ENCODE results near the gene ISCU.

ISCU gene

DNA sequence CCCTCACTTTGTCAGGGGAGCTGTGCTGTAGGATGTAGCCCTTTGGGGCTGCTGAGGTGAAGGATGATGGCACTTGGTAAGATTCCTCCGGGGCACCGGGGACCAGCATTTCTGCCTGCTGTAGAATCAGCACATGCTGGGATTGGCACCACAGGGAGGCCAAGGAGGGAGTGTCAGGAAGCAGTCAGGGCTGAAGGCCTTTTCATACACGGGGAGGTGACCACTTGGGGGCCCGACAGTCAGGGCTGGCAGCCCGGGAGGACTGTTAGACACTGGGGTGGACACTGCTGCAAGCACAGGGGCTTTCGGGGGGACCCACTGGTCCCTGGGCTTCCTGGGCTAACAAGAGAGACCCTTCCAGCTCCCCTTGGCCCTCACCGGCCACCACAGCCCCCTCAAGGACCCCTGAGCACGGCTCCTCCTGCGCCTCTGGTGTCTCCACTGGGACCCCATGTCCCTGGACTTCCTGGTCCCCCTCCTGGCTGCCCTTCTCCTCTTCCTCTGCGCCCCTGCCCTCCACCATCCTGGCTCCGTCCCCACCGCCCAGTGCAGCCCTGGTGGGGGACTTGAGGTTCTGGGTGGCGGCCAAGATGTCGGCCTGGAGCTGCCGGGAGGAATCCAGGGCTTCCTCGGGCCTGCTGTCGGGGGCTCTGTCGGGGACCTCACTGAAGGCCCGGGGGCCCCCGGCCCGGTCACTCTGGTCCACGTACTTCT lies 29.0 kb downstream of the ISCU start:
- no peak for DNase-seq

DNA sequence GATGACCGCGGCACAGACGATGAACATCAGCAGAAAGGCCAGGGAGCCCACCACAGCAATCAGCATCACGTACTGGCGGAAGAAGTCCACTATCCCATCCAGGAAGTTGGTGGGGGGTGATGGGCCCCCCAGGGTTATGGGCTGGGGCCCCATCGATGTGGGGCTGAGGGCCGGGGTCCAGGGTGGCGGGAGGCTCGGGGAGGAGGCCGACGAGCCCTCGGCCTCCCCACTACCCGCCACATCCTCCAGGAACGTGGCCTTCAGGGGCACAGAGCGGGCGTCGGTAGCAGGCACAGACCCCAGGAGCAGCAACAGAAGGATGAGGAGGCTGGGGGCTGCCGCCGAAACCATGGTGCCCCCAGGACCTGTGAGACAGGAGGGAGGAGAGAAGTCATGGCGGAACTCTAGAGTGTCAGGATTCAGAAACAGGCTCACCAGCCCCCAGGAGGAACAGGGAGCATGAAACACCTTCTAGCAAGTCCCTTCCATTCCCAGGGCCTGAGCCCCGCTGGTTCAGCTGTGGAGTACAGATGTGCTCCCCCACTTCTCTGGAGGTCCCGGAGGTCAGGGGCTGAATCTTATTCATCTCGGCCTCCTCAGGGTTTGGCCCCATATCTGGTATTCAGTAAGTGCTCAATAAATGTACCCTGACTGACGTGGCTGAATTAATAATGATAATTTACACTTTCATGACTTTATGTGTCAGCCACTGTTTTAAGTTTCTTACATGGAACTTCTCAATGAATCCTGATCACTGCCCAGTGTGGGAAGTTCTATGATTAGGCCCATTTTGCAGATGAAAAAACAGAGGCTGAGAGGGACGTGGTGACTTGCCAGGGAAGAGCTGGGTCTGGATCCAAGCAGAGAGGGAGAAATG lies 29.9 kb downstream of the ISCU start:
- DNase-seq: no peak

DNA sequence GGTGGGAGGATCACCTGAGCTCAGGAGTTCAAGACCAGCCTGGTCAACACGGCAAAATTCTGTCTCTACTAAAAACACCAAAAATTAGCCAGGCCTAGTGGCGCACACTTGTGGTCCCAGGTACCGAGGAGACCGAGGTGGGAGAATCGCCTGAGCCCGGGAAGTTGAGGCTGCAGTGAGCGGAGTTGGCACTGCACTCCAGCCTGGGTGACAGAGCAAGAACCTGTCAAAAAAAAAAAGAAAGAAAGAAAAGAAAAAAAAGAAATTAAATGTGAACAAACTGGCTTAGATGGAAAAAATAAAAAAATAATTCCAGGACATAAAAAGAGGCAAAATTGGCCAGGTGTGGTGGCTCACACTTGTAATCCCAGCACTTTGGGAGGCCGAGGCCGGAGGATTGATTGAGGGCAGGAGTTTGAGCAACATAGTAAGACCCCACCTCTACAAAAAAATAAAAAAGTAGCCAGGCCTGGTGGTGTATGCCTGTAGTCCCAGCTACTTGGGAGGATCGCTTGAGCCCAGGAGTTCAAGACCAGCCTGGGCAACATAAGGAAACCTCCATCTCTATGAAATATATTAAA lies 32.0 kb downstream of the ISCU start:
- DNase-seq: no peak

DNA sequence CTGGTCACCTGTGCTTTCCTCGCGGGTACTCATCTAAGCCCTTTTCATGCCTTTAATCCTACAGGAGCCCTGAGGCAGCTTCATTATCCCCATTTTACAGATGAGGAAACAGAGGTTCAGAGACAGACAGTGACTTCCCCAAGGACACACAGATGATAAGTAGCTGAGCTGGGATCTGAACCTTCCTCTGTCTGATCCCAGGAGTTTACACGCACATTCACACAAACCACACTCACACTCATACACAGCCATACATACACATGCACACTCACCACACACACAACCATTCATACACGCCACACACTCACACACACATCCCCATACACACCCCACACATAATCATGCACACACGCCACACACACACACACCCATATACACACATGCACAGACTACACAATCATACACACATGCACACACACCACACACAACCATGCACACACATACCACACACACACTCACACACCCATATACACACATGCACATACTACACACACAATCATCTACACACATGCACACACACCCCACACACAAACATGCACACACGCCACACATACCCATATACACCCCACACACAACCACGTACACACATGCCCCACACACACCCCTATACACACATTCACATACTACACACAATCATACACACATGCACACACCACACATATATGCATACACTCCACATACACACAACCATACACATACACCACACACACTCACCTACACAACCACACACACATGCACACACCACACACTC lies 32.7 kb downstream of the ISCU start:
- no peak for DNase-seq

DNA sequence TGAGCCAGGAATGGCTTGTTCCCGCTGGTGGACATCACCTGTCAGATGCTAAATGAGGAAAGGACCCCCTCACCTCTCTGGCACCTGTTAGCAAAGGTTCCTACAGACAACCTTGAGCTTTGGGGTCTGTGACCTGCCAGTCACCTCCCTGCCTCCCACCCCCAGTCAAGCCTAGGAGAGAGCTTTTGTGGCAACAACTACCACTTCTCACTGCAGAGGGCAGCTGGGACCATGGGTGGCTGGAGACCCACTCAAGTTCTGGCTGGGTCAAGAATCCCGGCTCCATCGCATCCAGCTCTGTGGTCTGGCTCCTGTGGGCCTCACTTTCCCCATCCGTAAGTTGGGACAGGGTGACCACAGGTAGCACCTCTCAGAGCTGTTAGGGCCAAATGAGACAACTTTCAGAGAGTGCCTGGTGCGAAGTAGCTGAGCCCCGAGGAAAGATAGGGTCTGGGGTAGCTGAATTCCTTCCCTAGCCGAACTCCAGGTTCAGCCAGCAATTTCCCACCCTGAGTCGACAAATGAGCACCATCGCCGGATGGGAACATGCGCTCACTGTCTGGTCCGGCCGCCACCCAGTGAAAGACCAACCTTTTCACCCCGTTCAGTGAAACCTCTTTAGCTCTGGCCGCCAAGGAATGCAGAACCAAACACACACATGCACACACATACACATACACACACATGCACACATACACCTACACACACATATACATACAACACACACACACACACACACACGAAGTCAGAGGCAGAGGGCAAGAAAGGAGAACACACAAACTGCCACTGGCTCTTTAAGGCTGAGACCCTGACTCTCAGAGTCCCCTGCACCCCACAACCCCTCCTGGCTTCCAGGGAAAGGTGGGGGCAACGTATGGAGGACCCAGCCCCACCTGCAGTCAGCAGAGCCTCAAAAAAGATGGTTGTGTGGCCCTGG lies 33.6 kb downstream of the ISCU start:
- DNase-seq: no peak

DNA sequence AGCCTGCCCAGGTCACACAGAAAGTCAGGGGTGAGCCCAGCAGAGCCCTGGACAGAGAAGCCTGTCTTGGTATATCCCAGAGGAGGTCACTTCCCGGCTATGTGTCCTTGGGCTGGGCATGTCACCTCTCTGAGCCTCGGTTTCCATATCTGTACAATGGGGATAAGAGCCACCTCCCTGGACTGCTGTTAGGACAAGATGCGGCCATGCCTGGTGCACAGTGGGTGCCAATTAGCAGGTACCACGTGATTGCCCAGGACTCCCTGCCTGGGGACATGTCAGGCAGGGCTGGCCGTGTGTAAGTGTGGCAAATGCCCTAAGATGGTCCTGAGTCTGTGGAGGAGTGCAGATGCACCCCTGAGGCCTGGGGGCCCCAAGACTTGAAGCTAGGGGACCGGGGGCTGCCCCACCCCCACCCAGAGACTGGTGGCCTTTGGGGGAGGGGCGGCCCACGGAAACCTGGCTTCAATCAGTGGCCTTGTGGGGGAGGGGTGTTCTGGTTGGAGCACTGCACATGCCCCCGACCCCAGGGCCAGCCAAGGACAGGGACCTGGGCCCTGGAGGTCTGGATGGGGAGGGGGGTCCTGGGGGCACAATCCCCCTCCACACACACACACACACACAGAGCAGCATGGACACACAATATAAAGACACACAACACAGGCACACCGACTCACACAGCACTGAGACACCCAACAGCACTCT lies 34.6 kb downstream of the ISCU start:
- no peak for DNase-seq

DNA sequence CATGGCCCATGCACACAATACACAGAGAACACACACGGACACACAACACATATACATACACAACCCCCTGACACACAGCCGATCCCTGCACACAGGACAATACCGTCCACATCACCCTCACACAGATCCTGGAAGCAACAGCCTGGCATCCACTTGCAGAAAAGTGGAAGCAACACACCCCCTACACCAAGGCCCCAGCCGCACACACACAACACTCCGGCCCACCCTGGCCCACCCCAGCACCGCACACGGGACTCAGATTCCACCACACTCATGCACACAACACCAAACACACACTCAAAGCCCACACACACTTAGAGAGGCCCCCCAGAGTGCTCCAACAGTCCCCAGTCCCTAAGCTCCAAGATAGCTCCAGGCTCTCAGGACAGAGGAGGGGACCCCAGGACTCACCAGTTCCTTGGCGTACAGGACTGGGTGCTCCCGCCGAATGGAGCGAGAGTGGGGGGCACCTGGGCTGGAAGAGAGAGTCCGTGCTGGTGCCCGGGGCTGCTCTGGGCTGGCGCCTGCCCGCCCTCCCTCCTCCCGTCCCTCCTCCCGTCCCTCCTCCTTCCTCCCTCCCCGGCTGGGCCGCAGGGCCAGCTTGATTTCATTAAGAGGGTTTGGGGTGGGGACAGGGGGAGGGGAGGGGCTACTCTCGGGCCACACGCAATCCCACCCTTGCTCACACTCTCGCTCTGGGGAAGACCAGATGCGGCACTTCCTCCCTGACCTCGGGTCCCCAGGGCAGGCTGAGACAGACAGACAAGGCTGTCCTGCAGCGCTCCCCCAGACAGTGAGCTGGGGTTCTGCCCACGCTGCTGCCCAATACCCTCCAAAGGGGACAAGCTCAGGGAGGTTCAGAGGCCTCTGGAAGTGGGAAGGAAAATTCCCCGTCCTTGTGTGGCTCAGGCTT lies 35.4 kb downstream of the ISCU start, which contains the start of gene TMEM119:
Gene TMEM119, minus strand, starts transcription at position 526 of the 913 bp plus-strand sequence. CDS start 5,701 bp downstream, outside the sequence.
- DNase-seq: peak; percentile 36 to 53 (median 48)

DNA sequence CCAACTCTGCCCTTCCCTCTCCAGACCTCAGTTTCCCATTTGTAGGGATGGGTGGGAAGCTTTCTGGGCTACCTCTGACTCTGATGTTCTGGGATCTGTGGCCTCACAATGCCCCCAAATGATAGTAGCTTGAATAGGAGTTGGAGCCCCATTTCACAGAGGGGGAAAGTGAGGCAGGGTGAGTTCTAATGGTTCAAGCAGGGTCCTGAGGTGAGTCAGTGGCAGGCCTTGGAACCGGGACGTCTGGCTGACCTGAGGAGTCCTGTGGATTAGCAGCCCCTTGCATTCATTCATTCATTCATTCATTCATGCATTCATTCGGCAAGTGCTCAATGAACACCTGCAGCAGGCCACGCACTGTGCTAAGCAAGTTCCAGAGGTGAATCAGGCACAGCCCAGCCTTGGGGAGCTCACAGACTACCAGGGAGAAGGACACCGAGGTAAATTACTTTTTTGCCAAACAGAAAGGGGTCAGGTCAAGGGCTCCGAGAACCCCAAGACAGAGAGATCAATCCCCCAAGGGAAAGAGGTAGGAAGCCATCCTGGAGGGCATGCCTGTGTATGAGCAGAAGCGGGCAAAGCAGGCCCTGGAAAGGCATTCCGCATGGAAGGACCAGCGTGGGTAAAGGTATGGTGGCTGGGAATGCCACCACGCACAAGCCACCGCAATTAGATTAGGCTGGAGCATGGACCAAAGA lies 36.3 kb downstream of the ISCU start:
- DNase-seq: no peak

DNA sequence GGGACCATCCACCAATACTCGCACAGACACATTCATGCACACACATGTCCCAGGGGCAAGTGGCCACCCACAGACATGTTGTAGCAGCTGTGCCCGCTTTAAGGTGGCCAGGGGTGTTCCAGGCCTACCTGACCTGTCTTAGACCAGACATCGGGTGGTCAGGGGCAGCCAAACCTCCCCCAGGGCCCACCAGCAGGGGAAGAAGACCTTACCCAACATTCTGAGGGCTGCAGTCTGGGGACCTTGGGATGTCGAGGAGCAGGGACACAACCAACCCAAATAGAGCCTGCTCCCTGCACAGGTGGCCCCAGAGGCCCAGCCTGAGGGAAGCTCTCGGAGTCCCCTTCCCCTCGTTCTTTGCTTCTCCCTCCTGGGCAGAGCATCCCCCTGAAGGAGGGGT lies 37.1 kb downstream of the ISCU start:
- DNase-seq: no peak

DNA sequence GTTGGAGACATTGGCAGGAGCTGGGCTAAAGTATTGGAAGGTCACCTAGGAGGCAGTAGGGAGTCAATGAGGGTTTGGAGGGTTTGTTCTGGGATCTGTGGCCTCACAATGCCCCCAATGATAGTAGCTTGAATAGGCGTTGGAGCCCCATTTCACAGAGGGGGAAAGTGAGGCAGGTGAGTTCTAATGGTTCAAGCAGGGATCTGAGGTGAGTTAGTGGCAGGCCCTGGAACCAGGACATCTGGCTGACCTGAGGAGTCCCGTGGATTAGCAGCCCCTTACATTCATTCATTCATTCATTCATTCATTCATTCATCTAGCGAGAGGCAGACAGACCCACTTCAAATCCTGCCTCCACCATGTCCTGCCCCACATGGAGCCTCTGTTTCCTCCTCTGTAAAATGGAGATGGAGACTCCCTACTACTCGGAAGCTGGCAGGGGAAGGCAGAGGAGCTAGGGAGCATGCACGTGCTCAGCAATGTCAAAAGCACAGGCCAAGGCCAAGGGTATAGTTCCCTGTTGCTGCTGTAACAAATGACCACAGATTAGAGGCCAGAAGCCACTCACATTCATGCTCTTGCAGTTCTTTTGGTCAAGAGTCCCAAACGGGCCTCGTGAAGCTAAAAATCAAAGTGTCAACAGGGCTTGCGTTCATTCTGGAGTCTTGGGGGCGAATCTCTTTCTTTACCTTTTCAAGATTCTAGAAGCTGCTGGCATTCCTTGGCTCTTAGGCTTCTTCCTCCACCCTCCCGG lies 37.7 kb downstream of the ISCU start:
- no peak for DNase-seq

DNA sequence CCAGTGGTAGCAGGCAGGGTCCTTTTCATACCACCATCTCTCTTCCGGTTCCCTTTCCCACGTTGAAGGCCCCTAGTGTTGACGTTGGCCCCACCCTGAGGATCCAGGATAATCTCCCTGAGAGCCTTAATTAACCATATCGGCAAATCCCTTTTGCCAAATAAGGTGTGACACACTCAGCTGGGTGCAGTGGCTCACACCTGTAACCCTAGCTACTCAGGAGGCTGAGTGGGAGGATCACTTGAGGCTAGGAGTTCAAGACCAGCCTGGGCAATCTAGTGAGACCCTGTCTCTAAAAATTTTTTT lies 38.3 kb downstream of the ISCU start:
- no peak for DNase-seq

DNA sequence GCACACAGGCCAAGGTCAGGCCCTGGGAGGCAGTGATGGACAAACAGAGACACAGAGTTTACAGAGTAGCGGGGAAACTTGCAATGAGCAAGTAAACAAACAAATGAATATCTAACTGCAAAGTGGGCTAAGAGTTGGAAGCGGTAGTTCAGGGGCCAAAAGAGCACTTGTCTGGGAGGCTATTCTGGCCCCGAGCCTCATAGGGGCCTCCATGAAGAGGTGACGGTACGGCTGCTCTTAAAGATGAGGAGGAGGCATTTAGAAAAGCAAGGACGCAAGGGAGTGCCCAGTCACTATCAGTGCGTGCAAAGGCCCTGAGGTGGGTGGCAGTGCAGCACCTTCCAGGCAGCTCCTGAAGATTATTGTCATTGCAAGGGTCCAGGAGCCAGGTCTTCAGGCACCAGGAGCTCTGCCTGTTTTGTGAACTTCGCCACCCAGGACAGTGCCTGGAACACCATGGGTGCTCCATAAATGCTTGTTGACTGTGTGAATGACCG lies 39.9 kb downstream of the ISCU start:
- no peak for DNase-seq

DNA sequence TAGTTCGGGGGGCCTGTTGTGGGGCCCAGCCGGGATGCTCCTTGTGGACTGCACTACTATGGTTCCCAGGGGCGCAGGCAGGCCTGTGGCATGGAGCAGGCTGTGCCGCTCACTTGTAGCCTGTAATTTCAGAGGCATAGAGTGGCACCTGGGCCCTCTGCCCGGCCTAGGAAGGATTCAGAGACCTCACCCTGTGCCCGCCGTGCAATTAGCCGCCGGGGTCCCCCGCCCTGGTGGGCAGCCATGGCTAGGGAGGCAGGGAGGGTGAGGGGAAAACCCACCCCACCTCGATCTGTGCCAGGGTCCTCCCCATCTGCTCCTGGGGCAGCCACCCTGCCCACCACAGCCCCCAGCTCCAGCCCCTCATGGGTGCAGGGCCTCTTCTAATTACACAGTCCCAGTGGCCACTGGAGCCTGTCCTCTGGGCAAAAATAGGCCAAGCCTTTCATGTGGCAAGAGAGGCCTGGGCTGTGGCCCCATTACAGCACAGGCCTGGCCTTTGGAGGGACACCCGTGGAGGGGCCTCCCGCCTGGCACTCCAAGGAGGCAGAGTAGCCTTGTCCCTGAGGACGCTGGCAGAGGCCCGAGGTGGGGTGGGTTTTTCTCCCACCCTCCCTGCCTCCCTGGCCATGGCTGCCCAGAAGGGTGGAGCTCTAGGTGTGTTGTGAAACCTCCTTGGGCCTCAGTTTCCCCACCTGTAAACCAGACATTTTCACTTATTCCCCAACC lies 40.7 kb downstream of the ISCU start:
- no peak for DNase-seq

DNA sequence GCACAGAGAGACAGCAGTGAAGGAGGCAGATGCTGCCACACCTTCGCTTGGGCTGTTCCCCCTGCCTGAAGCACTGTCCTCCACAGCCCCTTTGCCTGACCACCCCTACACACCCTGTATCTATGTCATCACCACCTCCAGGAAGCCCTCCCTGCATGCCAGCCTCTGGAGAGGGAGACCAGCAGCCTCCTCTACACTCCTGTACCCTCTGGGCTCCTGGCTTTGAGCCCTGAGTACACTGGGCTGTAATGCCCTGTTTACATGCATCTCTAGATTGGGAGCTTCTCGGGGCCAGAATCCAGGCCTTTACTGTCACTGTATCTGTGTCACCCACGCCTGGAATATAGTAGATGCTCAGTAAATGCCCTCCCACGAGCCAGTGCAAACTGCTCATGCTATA lies 41.3 kb downstream of the ISCU start:
- DNase-seq: no peak

DNA sequence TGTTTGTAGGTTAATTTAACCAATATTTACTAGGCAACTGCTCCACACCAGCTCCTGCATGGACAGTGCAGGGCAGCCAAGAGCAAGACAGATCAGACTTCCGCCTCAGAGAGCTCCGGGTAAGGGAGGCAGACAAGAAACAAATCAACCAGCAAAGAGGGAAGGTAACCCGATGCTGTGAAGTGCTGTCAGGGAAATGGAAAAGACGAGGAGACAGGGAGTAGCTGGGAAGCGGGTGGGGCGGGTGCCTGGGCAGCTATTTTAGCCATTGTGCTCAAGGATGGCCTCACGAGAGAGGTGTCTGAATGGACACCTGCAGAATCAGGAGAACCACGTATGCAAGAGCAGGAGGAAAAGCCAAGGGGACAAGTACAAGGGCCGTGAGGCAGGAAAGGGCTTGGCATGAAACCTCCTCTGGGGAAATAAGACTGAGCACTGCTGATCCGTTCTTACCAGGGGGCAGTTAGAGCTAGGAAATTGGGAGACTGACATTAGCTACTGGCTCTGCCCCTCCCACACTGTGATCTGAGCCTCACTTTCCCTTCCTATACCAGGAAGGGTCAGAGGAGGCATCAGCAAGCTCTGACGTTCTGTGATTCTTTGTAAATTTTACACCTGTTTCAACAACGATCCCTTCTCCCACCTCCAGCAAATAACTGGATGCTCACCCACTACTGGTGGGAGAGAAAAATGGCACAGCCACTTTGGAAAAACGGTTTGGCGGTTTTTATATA lies 42.0 kb downstream of the ISCU start:
- no peak for DNase-seq

DNA sequence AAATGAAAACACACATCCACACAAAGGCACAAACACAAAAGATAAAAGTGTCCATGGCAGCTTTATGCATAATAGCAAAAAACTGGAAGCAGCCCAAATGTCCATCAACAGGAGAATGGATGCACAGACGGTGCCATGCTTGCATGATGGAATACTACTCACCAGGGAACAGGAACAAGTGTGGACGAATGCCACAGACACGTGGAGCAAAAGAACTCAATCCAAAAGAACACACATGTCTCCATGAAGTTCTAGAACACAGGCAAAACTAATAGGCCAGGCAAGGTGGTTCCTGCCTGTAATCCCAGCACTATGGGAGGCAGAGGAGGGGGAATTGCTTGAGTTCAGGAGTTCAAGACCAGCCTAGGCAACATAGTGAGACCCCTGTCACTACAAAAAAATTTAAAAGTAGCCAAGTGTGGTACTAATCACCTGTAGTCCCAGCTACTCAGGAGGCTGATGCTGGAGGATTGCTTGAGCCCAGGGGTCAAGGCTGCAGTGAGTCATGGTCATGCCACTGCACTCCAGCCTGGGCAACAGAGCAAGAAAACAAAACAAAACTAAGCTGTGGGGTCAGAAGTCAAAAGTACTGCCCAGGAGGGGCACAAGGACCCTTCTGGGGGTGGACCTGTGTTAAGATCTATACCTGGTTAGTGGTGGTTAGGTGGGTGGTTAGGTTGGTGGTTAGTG lies 42.7 kb downstream of the ISCU start:
- DNase-seq: peak in 2 of 3 donors; percentile 33 to 41
